ENCODE measurements around the gene FRAS1. TPM values are rescaled to one million over a fixed set of nuclear protein-coding genes. Genes with fewer than 3 reads are reported as not detected.
"Not testable (repeated sequence)": the region's sequence is repeated elsewhere in the genome, so short reads cannot be mapped to it uniquely, and the experiment has no call there.

The FRAS1 gene
- total and polyA plus RNA-seq, 2 donors (not counting 3 experiments of a cell fraction or from before 2014, with no cell fraction given): 1.4 to 3.6 TPM

- H3K4me2 ChIP-seq (ENCODE audit: insufficient read depth, low read length); H3K27ac ChIP-seq (ENCODE audit: insufficient read depth, low read depth, low read length); H3K9me3 ChIP-seq (replicated peaks; ENCODE audit: control insufficient read depth, insufficient read depth, low read length); H3K79me2 ChIP-seq (ENCODE audit: control insufficient read depth, insufficient read depth, low read length); H3K36me3 ChIP-seq (ENCODE audit: control insufficient read depth in 2 of 2, extremely low read depth in 1 of 2, insufficient read depth in 2 of 2, low read length in 2 of 2); H3K27me3 ChIP-seq (ENCODE audit: control insufficient read depth in 2 of 2, insufficient read depth in 2 of 2, low read length in 2 of 2); DNase-seq (ENCODE audit: low read depth, low spot score); H3K9ac ChIP-seq (replicated peaks; ENCODE audit: extremely low read depth, insufficient read depth, low read length); FAIRE-seq; CTCF ChIA-PET; H3K4me1 ChIP-seq (ENCODE audit: control insufficient read depth, extremely low read depth, insufficient read depth, low read length); BruUV-seq (replicated peaks); H2AFZ ChIP-seq (ENCODE audit: low read depth, low read length); dilution Hi-C loops (cut with MboI; ENCODE audit: extremely low pct_ligation_motif_present, low sequenced_read_pairs); POLR2A ChIA-PET; H3K4me3 ChIP-seq (replicated peaks in 1 of 3; ENCODE audit: insufficient read depth in 1 of 3, low read depth in 1 of 3, low read length in 3 of 3); H3K9me1 ChIP-seq (replicated peaks; ENCODE audit: control insufficient read depth, extremely low read depth, insufficient read depth, low read length); H4K20me1 ChIP-seq (replicated peaks; ENCODE audit: control insufficient read depth, extremely low read depth, insufficient read depth, low read length); intact Hi-C loops (cut with micrococcal nuclease): not testable (repeated sequence)
Observed at GRCh38 chr4:78181681-78182234, 124.6 kb downstream of the FRAS1 start.

GRCh38 chr4:78184584-78184983 is 127.5 kb downstream of the FRAS1 start:
- ChIA-PET CTCF (no interaction called here), POLR2A (no interaction called here)
- H2AFZ ChIP-seq (ENCODE audit: low read depth, low read length): no peak overlapping the region
- H4K20me1 ChIP-seq (replicated peaks; ENCODE audit: control insufficient read depth, extremely low read depth, insufficient read depth, low read length): no peaks in the 10 kb centered on the region
- H3K36me3 ChIP-seq (ENCODE audit: control insufficient read depth in 2 of 2, extremely low read depth in 1 of 2, insufficient read depth in 2 of 2, low read length in 2 of 2): no peaks in the 10 kb centered on the region
- no peaks in the 10 kb centered on the region for H3K79me2 ChIP-seq (ENCODE audit: control insufficient read depth, insufficient read depth, low read length)
- BruUV-seq (replicated peaks): no TSS peak
- dilution Hi-C loops (cut with MboI; ENCODE audit: extremely low pct_ligation_motif_present, low sequenced_read_pairs) (no loop called here), intact Hi-C loops (cut with micrococcal nuclease) (no loop called here)
- H3K4me1 ChIP-seq (ENCODE audit: control insufficient read depth, extremely low read depth, insufficient read depth, low read length): no peaks in the 10 kb centered on the region
- H3K27ac ChIP-seq (ENCODE audit: insufficient read depth, low read depth, low read length): no peak overlapping the region
- TF ChIP-seq FOS (IDR thresholded peaks at IDR 0.05; ENCODE audit: borderline replicate concordance, insufficient read depth, low read length): no peak
- TF ChIP-seq MAX (IDR thresholded peaks at IDR 0.05; ENCODE audit: insufficient read depth, insufficient read length): no peak
- TF ChIP-seq MYC (IDR thresholded peaks at IDR 0.05; ENCODE audit: low read depth, low read length): no peak
- TF ChIP-seq POLR2AphosphoS5 (IDR thresholded peaks at IDR 0.05; ENCODE audit: insufficient read depth, low read depth, low read length): no peak
- DNase-seq (ENCODE audit: low read depth, low spot score) (no peak), FAIRE-seq (no peak)
- no peak overlapping the region for H3K9ac ChIP-seq (replicated peaks; ENCODE audit: extremely low read depth, insufficient read depth, low read length)
- H3K27me3 ChIP-seq (ENCODE audit: control insufficient read depth in 2 of 2, insufficient read depth in 2 of 2, low read length in 2 of 2): no peaks in the 10 kb centered on the region
- no peak overlapping the region for H3K4me2 ChIP-seq (ENCODE audit: insufficient read depth, low read length)
- no peaks in the 10 kb centered on the region for H3K9me1 ChIP-seq (replicated peaks; ENCODE audit: control insufficient read depth, extremely low read depth, insufficient read depth, low read length)
- no peak overlapping the region for H3K4me3 ChIP-seq (replicated peaks in 1 of 3; ENCODE audit: insufficient read depth in 1 of 3, low read depth in 1 of 3, low read length in 3 of 3)
- H3K9me3 ChIP-seq (replicated peaks; ENCODE audit: control insufficient read depth, insufficient read depth, low read length): no peaks in the 10 kb centered on the region

Data from endothelial cell of umbilical vein (primary cell).